ENCODE measurements around the gene MKNK1.

MKNK1 gene

GRCh38 chr1:46646844-46647243 is 42.8 kb upstream of the MKNK1 start:
- H3K4me3 ChIP-seq = no peak overlapping the region
- DNase-seq (ENCODE audit: low spot score) = no peak
- TF ChIP-seq CTCF (IDR thresholded peaks at IDR 0.05) = no peak
- no peak overlapping the region for H3K27ac ChIP-seq

GRCh38 chr1:46646331-46646730 is 42.3 kb upstream of the MKNK1 start:
- Histone ChIP-seq H3K27ac (no peak overlapping the region), H3K4me3 (no peak overlapping the region)
- DNase-seq (ENCODE audit: low spot score) = no peak
- no peak for TF ChIP-seq CTCF (IDR thresholded peaks at IDR 0.05)

GRCh38 chr1:46645815-46646214 is 41.7 kb upstream of the MKNK1 start:
- Histone ChIP-seq H3K4me3 (no peak overlapping the region), H3K27ac (no peak overlapping the region)
- TF ChIP-seq CTCF (IDR thresholded peaks at IDR 0.05) = no peak
- no peak for DNase-seq (ENCODE audit: low spot score)

- Histone ChIP-seq H3K4me3 (no peak overlapping the region), H3K27ac (peak overlapping the region in 1 of 2 donors; percentile 56)
- no peak for DNase-seq (ENCODE audit: low spot score)
- no peak for TF ChIP-seq CTCF (IDR thresholded peaks at IDR 0.05)
Observed at GRCh38 chr1:46643368-46643775, 39.3 kb upstream of the MKNK1 start.

GRCh38 chr1:46642115-46642680 is 38.1 kb upstream of the MKNK1 start:
- no peak for DNase-seq (ENCODE audit: low spot score)
- no peak overlapping the region for H3K4me3 ChIP-seq
- TF ChIP-seq CTCF (IDR thresholded peaks at IDR 0.05) = no peak
- peak overlapping the region in 1 of 2 donors; percentile 56 for H3K27ac ChIP-seq

- Histone ChIP-seq H3K4me3 (no peak overlapping the region), H3K27ac (no peak overlapping the region)
- no peak for DNase-seq (ENCODE audit: low spot score)
- no peak for TF ChIP-seq CTCF (IDR thresholded peaks at IDR 0.05)
Observed at GRCh38 chr1:46639547-46639946, 35.5 kb upstream of the MKNK1 start.

- H3K27ac ChIP-seq = peak overlapping the region in 1 of 2 donors; percentile 36
Observed at GRCh38 chr1:46638921-46639320, 34.9 kb upstream of the MKNK1 start.

More at GRCh38 chr1:46638921-46639320, 34.9 kb upstream of the MKNK1 start:
- TF ChIP-seq CTCF (IDR thresholded peaks at IDR 0.05) = no peak
- DNase-seq (ENCODE audit: low spot score) = no peak
- no peak overlapping the region for H3K4me3 ChIP-seq

Measured in coronary artery (tissue), 2 donors.